GM18499 (cell line): Measurements from ENCODE around the gene AASDH.

Source experiments
- ATAC-seq: cut with Tn5 transposase; IDR thresholded peaks from one replicate; pipeline ENCODE4 v1.9.1; 2021; ENCODE audit warnings: moderate number of reproducible peaks; ENCODE audit not compliant: insufficient read depth, unreplicated experiment

Gene AASDH

DNA sequence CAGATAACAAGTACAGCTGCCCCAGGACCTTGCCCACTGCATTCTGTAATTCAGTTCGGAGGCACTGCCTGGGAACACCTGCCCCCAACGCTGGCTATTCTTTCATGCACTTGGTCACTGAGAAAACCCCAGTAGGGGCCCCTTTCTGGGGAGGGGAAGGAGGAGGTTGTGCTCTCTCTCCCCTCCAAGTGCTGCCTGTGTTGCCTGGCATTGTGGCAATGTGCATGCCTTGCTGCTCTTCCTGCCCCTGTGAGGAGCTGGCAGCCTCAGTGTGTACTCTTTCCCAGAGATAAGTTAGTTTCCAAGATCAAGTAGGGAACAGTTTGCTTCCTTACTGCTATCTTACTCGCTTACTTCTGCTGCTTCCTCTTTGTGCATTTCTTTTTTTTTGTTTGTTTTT, 90.8 kb downstream of the AASDH start:
- ATAC-seq: no peak

DNA sequence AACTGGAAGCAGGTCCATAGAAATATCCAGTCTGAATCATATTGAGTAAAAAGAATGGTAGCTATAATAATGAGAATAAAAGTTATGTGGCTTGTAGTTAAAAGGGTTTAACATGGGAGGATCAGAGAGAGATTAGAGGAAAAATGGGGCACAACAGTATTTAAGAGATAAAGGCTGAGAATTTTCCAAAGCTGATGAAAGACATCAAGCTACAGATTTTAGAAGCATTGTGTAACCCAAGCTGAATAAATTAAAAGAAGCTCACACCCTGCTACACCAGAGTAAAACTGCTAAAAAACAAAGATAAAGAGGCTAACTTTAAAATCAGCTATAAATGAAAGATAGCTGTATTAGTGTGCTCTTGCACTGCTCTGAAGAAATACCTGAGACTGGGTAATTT, 94.2 kb downstream of the AASDH start:
- no peak for ATAC-seq

GRCh38 chr4:56289934-56290333, 97.4 kb downstream of the AASDH start:
- no peak for ATAC-seq

- ATAC-seq: no peak
These were observed 98.6 kb downstream of the AASDH start for GRCh38 chr4:56288663-56289062.
